SK-N-MC (cell line): ENCODE data around the gene SGMS2.

Experiments used
- EZH2 ChIP-seq: fragments of 200-600 bp; sonication (generic); IDR thresholded peaks from one replicate; pipeline ENCODE4 v1.6.1; 2017; ENCODE audit warnings: antibody characterized with exemption
- POLR2AphosphoS5 ChIP-seq: IDR thresholded peaks from 2 replicates; pipeline ENCODE4 v1.6.1; 2012; ENCODE audit warnings: mild to moderate bottlenecking, low read depth, low read length, borderline replicate concordance

DNA sequence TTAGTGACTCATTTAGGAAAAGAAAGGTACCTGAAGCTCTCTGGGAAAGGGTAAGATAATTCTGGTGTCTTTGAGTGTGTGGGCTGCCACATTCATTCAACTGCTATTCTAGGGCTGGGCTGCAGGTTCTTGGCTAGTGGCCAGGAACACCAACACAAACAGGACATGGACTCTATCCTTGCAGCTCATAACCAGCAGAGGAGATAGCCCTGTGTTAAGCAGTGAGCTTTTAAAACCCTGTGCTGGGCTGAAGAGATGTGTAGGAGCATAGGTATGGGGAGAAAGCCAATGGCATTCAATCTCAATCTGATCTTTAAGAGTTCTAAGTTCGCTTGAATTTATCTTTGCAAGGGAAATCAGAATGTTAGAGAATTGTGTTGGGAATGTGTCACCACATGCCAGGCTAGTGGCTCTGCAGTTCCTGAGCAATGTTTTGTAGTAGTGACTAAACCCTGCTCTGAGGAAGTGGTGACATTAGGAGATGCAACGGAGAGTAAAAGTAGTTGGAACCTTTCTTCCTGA, 39.2 kb downstream of the SGMS2 start:
- TF ChIP-seq POLR2AphosphoS5 (no peak), EZH2 (no peak)
